ENCODE results near the gene SMARCA2. TPM values are rescaled to one million over a fixed set of nuclear protein-coding genes. Genes with fewer than 3 reads are reported as not detected.

SMARCA2 gene
- total and polyA plus RNA-seq, 10 of the 15 experiments (the other 5 are each of a cell fraction or from before 2014, with no cell fraction given) = 100 to 392 (median 204) TPM

DNA sequence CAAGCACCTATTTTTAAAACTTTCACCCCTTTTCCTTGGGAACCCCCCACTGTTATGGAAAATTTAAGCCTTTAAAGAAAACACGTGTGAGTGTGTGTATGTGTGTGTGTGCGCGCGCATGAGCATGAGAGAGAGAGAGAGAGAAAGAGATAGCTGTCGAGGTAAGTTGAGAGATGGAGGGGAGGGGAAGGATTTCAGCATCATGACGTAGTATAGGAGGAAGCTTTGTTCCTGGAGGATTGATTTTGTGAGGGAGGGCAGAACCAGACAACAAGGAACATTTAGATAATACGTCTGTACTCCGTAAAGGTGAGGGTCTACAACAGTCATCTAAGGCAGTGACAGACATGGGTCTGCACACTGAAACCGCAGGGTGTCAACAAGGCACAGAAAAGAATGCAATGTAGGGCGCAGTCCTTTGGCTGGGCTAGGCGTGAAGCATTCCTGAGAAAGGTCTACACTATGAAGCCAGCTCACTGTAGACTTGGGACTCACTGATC, 227.7 kb downstream of the SMARCA2 start:
- BruUV-seq (replicated peaks) = no TSS peak
- no peak overlapping the region for H3K4me3 ChIP-seq
- ATAC-seq (no peak), FAIRE-seq (no peak), DNase-seq (ENCODE audit: low read depth, low spot score) (no peak)
- H3K27me3 ChIP-seq (replicated peaks in 1 of 2; ENCODE audit: control insufficient read depth in 2 of 2, insufficient read depth in 2 of 2, low read length in 1 of 2) = no peaks in the 10 kb centered on the region
- H2AFZ ChIP-seq (ENCODE audit: control insufficient read depth, low read depth, low read length) = no peak overlapping the region
- no peak overlapping the region for H3K9ac ChIP-seq (ENCODE audit: control insufficient read depth, insufficient read depth, low read length)
- peaks cover 7% of the 10 kb centered on the region for H3K4me1 ChIP-seq (ENCODE audit: control insufficient read depth, insufficient read depth, low read length)
- H4K20me1 ChIP-seq (ENCODE audit: control insufficient read depth, insufficient read depth) = no peaks in the 10 kb centered on the region
- intact Hi-C loops (cut with micrococcal nuclease; ENCODE audit: unreplicated experiment) = no loop called here
- no peaks in the 10 kb centered on the region for H3K36me3 ChIP-seq (ENCODE audit: control insufficient read depth in 2 of 2, insufficient read depth in 2 of 2, low read length in 1 of 2)
- peaks cover 3% of the 10 kb centered on the region; the same call in 2 of the 3 replicates for H3K9me3 ChIP-seq (replicated peaks; ENCODE audit: control insufficient read depth, insufficient read depth, low read length)
- ChIA-PET CTCF (interaction anchor here (1.2 to 1.3 kb wide), 2 partner anchors 12 to 111 kb away, joined by 3 to 4 read pairs; no protein-coding TSS in a partner anchor), SMC1A (ENCODE audit: uncharacterized antibody, unreplicated experiment) (interaction anchor here (1.2 to 1.3 kb wide), 2 partner anchors 12 to 485 kb away, joined by 3 to 4 read pairs; no protein-coding TSS in a partner anchor), POLR2A (interaction anchor here (0.5 to 1.3 kb wide), 2 partner anchors 21 to 23 kb away, joined by 3 read pairs; no protein-coding TSS in a partner anchor), RAD21 (ENCODE audit: unreplicated experiment) (no interaction called here)
- WGBS (ENCODE audit: insufficient coverage, insufficient replicate concordance, low lambda C conversion rate, missing lambda C conversion rate) = 70% methylated on average over 11 of the region's 11 CpGs
- no peak overlapping the region for H3K4me2 ChIP-seq (ENCODE audit: control insufficient read depth, insufficient read depth)
- no peak overlapping the region for H3K27ac ChIP-seq (ENCODE audit: control insufficient read depth, insufficient read depth)
- no peaks in the 10 kb centered on the region for H3K79me2 ChIP-seq (ENCODE audit: control insufficient read depth, insufficient read depth, low read length)
- in situ Hi-C loops (cut with MboI) = no loop called here
- no peak for TF ChIP-seq CEBPB (IDR thresholded peaks at IDR 0.05; ENCODE audit: borderline replicate concordance in 1 of 2, low read depth in 2 of 2, low read length in 2 of 2)
- no peak for TF ChIP-seq IKZF2 (IDR thresholded peaks at IDR 0.05)
- TF ChIP-seq TARDBP (IDR thresholded peaks at IDR 0.05; ENCODE audit: borderline replicate concordance) = no peak
- TF ChIP-seq, protein P1, sequence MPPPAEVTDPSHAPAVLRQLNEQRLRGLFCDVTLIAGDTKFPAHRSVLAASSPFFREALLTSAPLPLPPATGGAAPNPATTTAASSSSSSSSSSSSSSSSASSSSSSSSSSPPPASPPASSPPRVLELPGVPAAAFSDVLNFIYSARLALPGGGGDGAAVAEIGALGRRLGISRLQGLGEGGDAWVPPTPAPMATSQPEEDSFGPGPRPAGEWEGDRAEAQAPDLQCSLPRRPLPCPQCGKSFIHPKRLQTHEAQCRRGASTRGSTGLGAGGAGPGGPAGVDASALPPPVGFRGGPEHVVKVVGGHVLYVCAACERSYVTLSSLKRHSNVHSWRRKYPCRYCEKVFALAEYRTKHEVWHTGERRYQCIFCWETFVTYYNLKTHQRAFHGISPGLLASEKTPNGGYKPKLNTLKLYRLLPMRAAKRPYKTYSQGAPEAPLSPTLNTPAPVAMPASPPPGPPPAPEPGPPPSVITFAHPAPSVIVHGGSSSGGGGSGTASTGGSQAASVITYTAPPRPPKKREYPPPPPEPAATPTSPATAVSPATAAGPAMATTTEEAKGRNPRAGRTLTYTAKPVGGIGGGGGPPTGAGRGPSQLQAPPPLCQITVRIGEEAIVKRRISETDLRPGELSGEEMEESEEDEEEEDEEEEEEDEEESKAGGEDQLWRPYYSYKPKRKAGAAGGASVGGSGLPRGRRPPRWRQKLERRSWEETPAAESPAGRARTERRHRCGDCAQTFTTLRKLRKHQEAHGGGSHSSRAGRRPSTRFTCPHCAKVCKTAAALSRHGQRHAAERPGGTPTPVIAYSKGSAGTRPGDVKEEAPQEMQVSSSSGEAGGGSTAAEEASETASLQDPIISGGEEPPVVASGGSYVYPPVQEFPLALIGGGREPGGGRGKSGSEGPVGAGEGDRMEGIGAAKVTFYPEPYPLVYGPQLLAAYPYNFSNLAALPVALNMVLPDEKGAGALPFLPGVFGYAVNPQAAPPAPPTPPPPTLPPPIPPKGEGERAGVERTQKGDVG (CRISPR knock-in tag; IDR thresholded peaks at IDR 0.05) = no peak
- TF ChIP-seq, protein P2, sequence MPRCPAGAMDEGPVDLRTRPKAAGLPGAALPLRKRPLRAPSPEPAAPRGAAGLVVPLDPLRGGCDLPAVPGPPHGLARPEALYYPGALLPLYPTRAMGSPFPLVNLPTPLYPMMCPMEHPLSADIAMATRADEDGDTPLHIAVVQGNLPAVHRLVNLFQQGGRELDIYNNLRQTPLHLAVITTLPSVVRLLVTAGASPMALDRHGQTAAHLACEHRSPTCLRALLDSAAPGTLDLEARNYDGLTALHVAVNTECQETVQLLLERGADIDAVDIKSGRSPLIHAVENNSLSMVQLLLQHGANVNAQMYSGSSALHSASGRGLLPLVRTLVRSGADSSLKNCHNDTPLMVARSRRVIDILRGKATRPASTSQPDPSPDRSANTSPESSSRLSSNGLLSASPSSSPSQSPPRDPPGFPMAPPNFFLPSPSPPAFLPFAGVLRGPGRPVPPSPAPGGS (IDR thresholded peaks at IDR 0.05; ENCODE audit: borderline replicate concordance, insufficient read depth, low read depth, low read length, poor library complexity, severe bottlenecking) = no peak
- TF ChIP-seq GABPA (IDR thresholded peaks at IDR 0.05; ENCODE audit: low read depth) = no peak
- no peak for TF ChIP-seq EGR1 (IDR thresholded peaks at IDR 0.05; ENCODE audit: borderline replicate concordance in 1 of 2, low read depth in 2 of 2, low read length in 2 of 2)
- no peak for TF ChIP-seq CTCF (IDR thresholded peaks at IDR 0.05 in 2 of 3, conservative IDR thresholded peaks at IDR 0.05 in 1 of 3; ENCODE audit: control insufficient read depth in 2 of 3, extremely low read depth in 1 of 3, insufficient read depth in 1 of 3, low read depth in 3 of 3, low read length in 3 of 3)
- no peak for TF ChIP-seq SKIL (IDR thresholded peaks at IDR 0.05; ENCODE audit: low read depth, poor library complexity, severe bottlenecking)
- no peak for TF ChIP-seq PAX8 (IDR thresholded peaks at IDR 0.05)
- no peak for TF ChIP-seq NR2C2 (IDR thresholded peaks at IDR 0.05; ENCODE audit: borderline replicate concordance, control insufficient read depth, insufficient read length, low read depth)

All from GM12878 (cell line).